Stimulated activated naive B cell treated with anti-CD40 and anti-IgM and Interleukin-4, amounts not matched to agents 10 μg/mL and 1 μg/mL and 100 μg/mL, for 72 hours (primary cell): ENCODE results near the gene SLC6A6.
A peak's percentile ranks its signal among the peaks of the same experiment; 100 is the strongest.
"Not testable (repeated sequence)": the region's sequence is repeated elsewhere in the genome, so short reads cannot be mapped to it uniquely, and the experiment has no call there.

Experiments
- ATAC-seq, 2 donors: fragments of 150-1000 bp; cut with Tn5 transposase; replicated peaks; 2 replicates each; pipeline ENCODE4 v1.10.0; 2021; ENCODE audit warnings: moderate library complexity in 1 of 2
- DNase-seq: peaks from one replicate; pipeline ENCODE4 v3.0.0; 2021
- H3K27ac Mint-ChIP-seq: one replicate; pipeline ENCODE4 v1.8.0; 2022; ENCODE audit warnings: mild to moderate bottlenecking, mixed read lengths
- H3K27me3 Mint-ChIP-seq, 2 donors: one replicate each; pipeline ENCODE4 v1.8.0; 2022; ENCODE audit warnings: mixed read lengths in 2 of 2
- H3K36me3 Mint-ChIP-seq, 2 donors: one replicate each; pipeline ENCODE4 v1.8.0; 2022; ENCODE audit warnings: mixed read lengths in 2 of 2, mild to moderate bottlenecking in 1 of 2
- H3K4me1 Mint-ChIP-seq, 2 donors: one replicate each; pipeline ENCODE4 v1.8.0; 2022; ENCODE audit warnings: mixed read lengths in 2 of 2, mild to moderate bottlenecking in 1 of 2
- H3K4me3 Mint-ChIP-seq, 2 donors: one replicate each; pipeline ENCODE4 v1.8.0; 2022; ENCODE audit warnings: mild to moderate bottlenecking in 2 of 2, mixed read lengths in 2 of 2, moderate library complexity in 1 of 2
- H3K9me3 Mint-ChIP-seq, 2 donors: one replicate each; pipeline ENCODE4 v1.8.0; 2022; ENCODE audit warnings: mixed read lengths in 2 of 2, mild to moderate bottlenecking in 1 of 2

Gene SLC6A6

GRCh38 chr3:14508966-14509795 lies 106.8 kb downstream of the SLC6A6 start:
- no peak overlapping the region for H3K27ac Mint-ChIP-seq
- no peak overlapping the region for H3K4me3 Mint-ChIP-seq

GRCh38 chr3:14509796-14510100 lies 107.3 kb downstream of the SLC6A6 start:
- Mint-ChIP-seq H3K4me1 (peaks cover 4 to 6% of the 10 kb centered on the region in 2 donors), H3K27ac (no peak overlapping the region), H3K4me3 (no peak overlapping the region), H3K36me3 (no peaks in the 10 kb centered on the region), H3K9me3 (no peaks in the 10 kb centered on the region), H3K27me3 (peaks cover 7 to 21% of the 10 kb centered on the region in 2 donors)
- ATAC-seq (no peak), DNase-seq (no peak)

More at GRCh38 chr3:14508966-14509795, 106.8 kb downstream of the SLC6A6 start:
- peaks cover 7 to 21% of the 10 kb centered on the region in 2 donors for H3K27me3 Mint-ChIP-seq
- H3K9me3 Mint-ChIP-seq = no peaks in the 10 kb centered on the region
- peaks cover 4 to 6% of the 10 kb centered on the region in 2 donors for H3K4me1 Mint-ChIP-seq
- H3K36me3 Mint-ChIP-seq = no peaks in the 10 kb centered on the region
- DNase-seq = peak; percentile 23
- peak; percentile 71 for ATAC-seq

- Mint-ChIP-seq H3K27me3 (peaks cover 7 to 15% of the 10 kb centered on the region in 2 donors), H3K27ac (no peak overlapping the region), H3K4me3 (no peak overlapping the region), H3K9me3 (no peaks in the 10 kb centered on the region), H3K4me1 (peaks cover 4 to 6% of the 10 kb centered on the region in 2 donors), H3K36me3 (no peaks in the 10 kb centered on the region)
- no peak for DNase-seq
- no peak for ATAC-seq
Observed at GRCh38 chr3:14510838-14511622, 108.6 kb downstream of the SLC6A6 start.

- peaks cover 4 to 6% of the 10 kb centered on the region in 2 donors for H3K4me1 Mint-ChIP-seq
- DNase-seq (no peak), ATAC-seq (no peak)
- no peak overlapping the region for H3K4me3 Mint-ChIP-seq
- H3K27me3 Mint-ChIP-seq = peaks cover 8 to 16% of the 10 kb centered on the region in 2 donors
- H3K36me3 Mint-ChIP-seq = no peaks in the 10 kb centered on the region
- no peaks in the 10 kb centered on the region for H3K9me3 Mint-ChIP-seq
- H3K27ac Mint-ChIP-seq = no peak overlapping the region
Observed at GRCh38 chr3:14511623-14512280, 109.3 kb downstream of the SLC6A6 start.

- peaks cover 11 to 20% of the 10 kb centered on the region in 2 donors for H3K27me3 Mint-ChIP-seq
- no peak overlapping the region for H3K27ac Mint-ChIP-seq
- ATAC-seq (no peak), DNase-seq (no peak)
- H3K36me3 Mint-ChIP-seq = no peaks in the 10 kb centered on the region
- no peak overlapping the region for H3K4me3 Mint-ChIP-seq
- peaks cover 4 to 6% of the 10 kb centered on the region in 2 donors for H3K4me1 Mint-ChIP-seq
- no peaks in the 10 kb centered on the region for H3K9me3 Mint-ChIP-seq
Observed at GRCh38 chr3:14512281-14512941, 110.0 kb downstream of the SLC6A6 start.

- no peak for ATAC-seq
- Mint-ChIP-seq H3K36me3 (no peaks in the 10 kb centered on the region), H3K27me3 (peaks cover 11 to 20% of the 10 kb centered on the region in 2 donors), H3K27ac (no peak overlapping the region), H3K9me3 (no peaks in the 10 kb centered on the region), H3K4me3 (no peak overlapping the region), H3K4me1 (peaks cover 4 to 6% of the 10 kb centered on the region in 2 donors)
- DNase-seq = no peak
Observed at GRCh38 chr3:14512942-14513327, 110.5 kb downstream of the SLC6A6 start.

- Mint-ChIP-seq H3K9me3 (no peaks in the 10 kb centered on the region), H3K4me1 (peaks cover 2 to 6% of the 10 kb centered on the region in 2 donors), H3K27me3 (peaks cover 4 to 17% of the 10 kb centered on the region in 2 donors), H3K4me3 (no peak overlapping the region), H3K27ac (no peak overlapping the region), H3K36me3 (no peaks in the 10 kb centered on the region)
- ATAC-seq (no peak), DNase-seq (no peak)
Observed at GRCh38 chr3:14513566-14514322, 111.3 kb downstream of the SLC6A6 start.

- H3K27ac Mint-ChIP-seq = no peak overlapping the region
- ATAC-seq = no peak
- no peak for DNase-seq
- no peaks in the 10 kb centered on the region for H3K36me3 Mint-ChIP-seq
- peaks cover 4 to 17% of the 10 kb centered on the region in 2 donors for H3K27me3 Mint-ChIP-seq
- H3K9me3 Mint-ChIP-seq = no peaks in the 10 kb centered on the region
- peaks cover 0 to under 1% of the 10 kb centered on the region in 2 donors for H3K4me1 Mint-ChIP-seq
- H3K4me3 Mint-ChIP-seq = no peak overlapping the region
Observed at GRCh38 chr3:14514323-14514720, 111.9 kb downstream of the SLC6A6 start.

- not testable (repeated sequence) for H3K4me1 Mint-ChIP-seq, H3K27ac Mint-ChIP-seq
- peaks cover 4 to 16% of the 10 kb centered on the region in 2 donors for H3K27me3 Mint-ChIP-seq
Observed at GRCh38 chr3:14515526-14515925, 113.1 kb downstream of the SLC6A6 start.

GRCh38 chr3:14516738-14517345 lies 114.4 kb downstream of the SLC6A6 start:
- peaks cover 10 to 20% of the 10 kb centered on the region in 2 donors for H3K27me3 Mint-ChIP-seq
- ATAC-seq (no peak), DNase-seq (no peak)
- no peak overlapping the region for H3K4me3 Mint-ChIP-seq
- no peak overlapping the region for H3K27ac Mint-ChIP-seq
- H3K4me1 Mint-ChIP-seq = no peaks in the 10 kb centered on the region
- H3K9me3 Mint-ChIP-seq = no peaks in the 10 kb centered on the region
- no peaks in the 10 kb centered on the region for H3K36me3 Mint-ChIP-seq

More at GRCh38 chr3:14515526-14515925, 113.1 kb downstream of the SLC6A6 start:
- not testable (repeated sequence) for H3K4me3 Mint-ChIP-seq, ATAC-seq, DNase-seq, H3K9me3 Mint-ChIP-seq, H3K36me3 Mint-ChIP-seq

GRCh38 chr3:14517601-14518431 lies 115.4 kb downstream of the SLC6A6 start:
- ATAC-seq = no peak

GRCh38 chr3:14518432-14518802 lies 116.0 kb downstream of the SLC6A6 start:
- ATAC-seq = no peak
- Mint-ChIP-seq H3K27ac (no peak overlapping the region), H3K4me3 (no peak overlapping the region), H3K9me3 (no peaks in the 10 kb centered on the region), H3K27me3 (peaks cover 10 to 20% of the 10 kb centered on the region in 2 donors), H3K4me1 (no peaks in the 10 kb centered on the region), H3K36me3 (no peaks in the 10 kb centered on the region)
- DNase-seq = no peak

More at GRCh38 chr3:14517601-14518431, 115.4 kb downstream of the SLC6A6 start:
- Mint-ChIP-seq H3K27ac (no peak overlapping the region), H3K27me3 (peaks cover 10 to 20% of the 10 kb centered on the region in 2 donors), H3K9me3 (no peaks in the 10 kb centered on the region), H3K36me3 (no peaks in the 10 kb centered on the region), H3K4me3 (no peak overlapping the region), H3K4me1 (no peaks in the 10 kb centered on the region)
- DNase-seq = no peak
